Kidney glomerular epithelial cell (primary cell): Measurements from ENCODE around the gene ZNF385B.

Source experiments
- DNase-seq: peaks from one replicate; lab custom pipeline; 2025; lab: John Stamatoyannopoulos, UW

ZNF385B gene

GRCh38 chr2:179745635-179746256 is 115.7 kb downstream of the ZNF385B start:
- DNase-seq = no peak

GRCh38 chr2:179744401-179744800 is 117.0 kb downstream of the ZNF385B start:
- DNase-seq = no peak

- no peak for DNase-seq
Observed at GRCh38 chr2:179741317-179741716, 120.1 kb downstream of the ZNF385B start.

- DNase-seq = peak; percentile 16
Observed at GRCh38 chr2:179729966-179730365, 131.4 kb downstream of the ZNF385B start.

- DNase-seq = peak; percentile 67
Observed at GRCh38 chr2:179726461-179727180, 134.8 kb downstream of the ZNF385B start.

GRCh38 chr2:179724403-179724802 is 137.0 kb downstream of the ZNF385B start:
- no peak for DNase-seq

- DNase-seq = no peak
Observed at GRCh38 chr2:179720173-179720772, 141.1 kb downstream of the ZNF385B start.

GRCh38 chr2:179715871-179716270 is 145.5 kb downstream of the ZNF385B start:
- no peak for DNase-seq

GRCh38 chr2:179715196-179715595 is 146.2 kb downstream of the ZNF385B start:
- no peak for DNase-seq

- DNase-seq = no peak
Observed at GRCh38 chr2:179712825-179713224, 148.6 kb downstream of the ZNF385B start.

GRCh38 chr2:179711375-179711774 is 150.0 kb downstream of the ZNF385B start:
- DNase-seq = no peak

- no peak for DNase-seq
Observed at GRCh38 chr2:179703702-179704101, 157.7 kb downstream of the ZNF385B start.

GRCh38 chr2:179702912-179703311 is 158.5 kb downstream of the ZNF385B start:
- DNase-seq = no peak

GRCh38 chr2:179701524-179702110 is 159.8 kb downstream of the ZNF385B start:
- DNase-seq = peak; percentile 69

- DNase-seq = no peak
Observed at GRCh38 chr2:179695486-179695885, 165.9 kb downstream of the ZNF385B start.

- no peak for DNase-seq
Observed at GRCh38 chr2:179694963-179695362, 166.4 kb downstream of the ZNF385B start.

GRCh38 chr2:179692610-179693009 is 168.8 kb downstream of the ZNF385B start:
- DNase-seq = no peak

- DNase-seq = no peak
Observed at GRCh38 chr2:179692043-179692442, 169.4 kb downstream of the ZNF385B start.

- DNase-seq = no peak
Observed at GRCh38 chr2:179691235-179691634, 170.2 kb downstream of the ZNF385B start.

- no peak for DNase-seq
Observed at GRCh38 chr2:179686718-179687342, 174.6 kb downstream of the ZNF385B start.

GRCh38 chr2:179686069-179686468 is 175.3 kb downstream of the ZNF385B start:
- DNase-seq = no peak

- DNase-seq = no peak
Observed at GRCh38 chr2:179685146-179685545, 176.3 kb downstream of the ZNF385B start.
